Measurements from ENCODE around the gene XPNPEP1. TPM values are rescaled to one million over a fixed set of nuclear protein-coding genes. Genes with fewer than 3 reads are reported as not detected.
A peak's percentile ranks its signal among the peaks of the same experiment; 100 is the strongest.

The XPNPEP1 gene
- total RNA-seq, 1 experiment from 2014 or later: 65.4 TPM

DNA sequence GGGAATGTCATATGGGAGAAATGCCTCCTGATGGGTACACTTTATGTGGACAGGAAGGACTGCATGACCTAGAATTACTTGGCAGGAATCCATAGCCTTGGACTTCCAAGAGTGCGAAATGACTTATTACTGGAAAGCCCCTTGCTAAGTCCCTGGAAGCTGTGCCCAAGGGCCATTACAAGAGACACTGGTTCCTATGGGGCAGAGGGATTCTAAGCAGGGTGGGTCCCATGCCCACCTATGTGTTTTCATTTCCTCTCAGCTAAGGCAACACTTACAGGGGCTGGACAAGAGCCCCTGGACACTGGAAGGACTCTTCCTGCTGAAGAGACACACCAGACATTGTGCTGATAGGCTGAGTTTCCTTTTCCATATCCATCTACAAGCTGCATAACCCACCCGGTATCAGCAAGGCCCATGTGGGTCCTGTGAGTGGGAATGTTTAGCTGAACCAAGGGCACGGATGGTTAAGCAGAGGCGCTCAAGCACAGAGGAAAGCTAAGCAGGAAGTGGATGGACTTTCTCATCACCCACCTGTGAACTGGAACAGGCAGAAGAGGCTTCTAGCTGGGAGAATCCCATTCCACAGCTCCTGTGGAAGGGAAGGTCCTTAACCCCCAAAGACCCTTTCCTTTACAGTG lies 56.2 kb downstream of the XPNPEP1 start:
- DNase-seq (ENCODE audit: low spot score): no peak
- POLR2A ChIA-PET (ENCODE audit: low non-redundant PET): no interaction called here
- CTCF ChIA-PET: no interaction called here
- H3K36me3 ChIP-seq (ENCODE audit: insufficient read depth, low read length, poor library complexity, severe bottlenecking): peaks cover 29% of the 10 kb centered on the region
- TF ChIP-seq, protein P1, sequence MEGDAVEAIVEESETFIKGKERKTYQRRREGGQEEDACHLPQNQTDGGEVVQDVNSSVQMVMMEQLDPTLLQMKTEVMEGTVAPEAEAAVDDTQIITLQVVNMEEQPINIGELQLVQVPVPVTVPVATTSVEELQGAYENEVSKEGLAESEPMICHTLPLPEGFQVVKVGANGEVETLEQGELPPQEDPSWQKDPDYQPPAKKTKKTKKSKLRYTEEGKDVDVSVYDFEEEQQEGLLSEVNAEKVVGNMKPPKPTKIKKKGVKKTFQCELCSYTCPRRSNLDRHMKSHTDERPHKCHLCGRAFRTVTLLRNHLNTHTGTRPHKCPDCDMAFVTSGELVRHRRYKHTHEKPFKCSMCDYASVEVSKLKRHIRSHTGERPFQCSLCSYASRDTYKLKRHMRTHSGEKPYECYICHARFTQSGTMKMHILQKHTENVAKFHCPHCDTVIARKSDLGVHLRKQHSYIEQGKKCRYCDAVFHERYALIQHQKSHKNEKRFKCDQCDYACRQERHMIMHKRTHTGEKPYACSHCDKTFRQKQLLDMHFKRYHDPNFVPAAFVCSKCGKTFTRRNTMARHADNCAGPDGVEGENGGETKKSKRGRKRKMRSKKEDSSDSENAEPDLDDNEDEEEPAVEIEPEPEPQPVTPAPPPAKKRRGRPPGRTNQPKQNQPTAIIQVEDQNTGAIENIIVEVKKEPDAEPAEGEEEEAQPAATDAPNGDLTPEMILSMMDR (conservative IDR thresholded peaks at IDR 0.05; ENCODE audit: low read depth, low read length): no peak
- no peak for TF ChIP-seq EZH2 (IDR thresholded peaks at IDR 0.05; ENCODE audit: borderline replicate concordance, low read depth, low read length, poor library complexity, severe bottlenecking)
- H3K9me3 ChIP-seq (ENCODE audit: low read depth, low read length, poor library complexity, severe bottlenecking): no peaks in the 10 kb centered on the region
- intact Hi-C loops (cut with micrococcal nuclease; ENCODE audit: unreplicated experiment): no loop called here
- no peaks in the 10 kb centered on the region for H3K27me3 ChIP-seq (replicated peaks; ENCODE audit: insufficient read depth, low read depth, low read length, poor library complexity)
- H3K27ac ChIP-seq (ENCODE audit: low read depth, low read length, poor library complexity, severe bottlenecking): no peak overlapping the region
- BruUV-seq (replicated peaks): no TSS peak
- H3K4me3 ChIP-seq (ENCODE audit: low read depth, low read length, poor library complexity, severe bottlenecking): no peak overlapping the region
- no peaks in the 10 kb centered on the region for H3K4me1 ChIP-seq (ENCODE audit: insufficient read depth, low read length, poor library complexity, severe bottlenecking)

DNA sequence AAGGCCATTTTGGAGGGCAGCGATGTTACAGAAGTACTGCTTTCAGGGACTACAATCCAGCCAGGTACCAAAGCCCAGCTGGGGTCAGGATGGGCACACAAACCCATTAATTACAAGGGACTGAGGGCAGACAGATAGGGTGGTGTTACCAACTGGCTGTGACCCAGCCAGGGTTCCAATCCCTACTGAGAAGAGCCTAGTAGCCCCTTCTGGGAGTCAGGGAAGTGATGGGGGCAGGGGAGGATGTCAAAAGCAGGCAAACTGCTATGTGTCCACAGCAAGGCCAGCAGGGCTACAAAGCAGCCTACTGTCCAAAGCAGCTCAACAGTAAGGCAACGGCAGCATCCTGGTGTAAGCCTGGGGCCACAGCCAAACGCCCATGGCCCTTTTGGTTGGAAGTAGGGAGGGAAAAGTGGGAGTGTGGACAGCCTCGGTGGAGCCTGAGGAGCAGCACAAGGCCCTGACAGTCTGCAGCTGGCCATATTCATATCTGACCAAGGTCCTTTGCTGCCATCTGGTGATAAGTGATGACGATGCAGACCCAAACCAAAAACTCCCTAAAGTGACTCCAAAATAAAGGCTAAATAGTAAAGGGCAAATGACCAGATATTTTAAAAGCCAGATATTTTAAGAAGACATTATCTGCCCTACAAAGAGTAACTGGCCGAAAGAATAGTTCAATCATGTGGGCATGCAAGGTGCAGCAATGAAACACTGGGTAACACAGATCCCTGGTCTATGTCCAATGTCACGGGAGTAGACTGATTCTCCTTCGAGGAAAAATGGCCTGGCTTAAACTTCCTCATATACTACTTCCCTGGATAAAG lies 56.9 kb downstream of the XPNPEP1 start:
- DNase-seq (ENCODE audit: low spot score): peak; percentile 41
- intact Hi-C loops (cut with micrococcal nuclease; ENCODE audit: unreplicated experiment): no loop called here
- CTCF ChIA-PET: interaction anchor here (0.6 kb wide), 1 partner anchor 1986 kb away, joined by 3 read pairs; no protein-coding TSS in a partner anchor

DNA sequence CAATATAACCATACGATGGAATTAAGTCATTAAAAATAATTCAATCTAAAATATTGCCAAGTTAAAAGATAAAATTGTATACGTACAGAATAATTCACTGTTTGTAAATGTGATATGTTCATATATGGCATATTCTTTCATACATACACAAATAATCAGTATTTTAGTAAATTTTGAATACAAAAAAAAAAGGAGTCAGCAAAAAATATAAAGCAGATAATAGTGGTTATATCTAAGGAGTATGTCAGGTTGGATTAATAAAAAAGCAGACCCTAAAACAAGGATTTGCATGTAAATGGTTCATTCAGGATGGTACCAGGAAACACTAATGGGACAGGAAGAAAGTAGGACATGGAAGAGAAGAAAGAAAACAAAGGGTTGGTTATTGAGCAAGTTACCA lies 59.5 kb downstream of the XPNPEP1 start:
- H3K4me1 ChIP-seq (ENCODE audit: insufficient read depth, low read length, poor library complexity, severe bottlenecking): no peaks in the 10 kb centered on the region
- H3K9me3 ChIP-seq (ENCODE audit: low read depth, low read length, poor library complexity, severe bottlenecking): no peaks in the 10 kb centered on the region
- no TSS peak for BruUV-seq (replicated peaks)
- peaks cover 25% of the 10 kb centered on the region for H3K36me3 ChIP-seq (ENCODE audit: insufficient read depth, low read length, poor library complexity, severe bottlenecking)
- no peaks in the 10 kb centered on the region for H3K27me3 ChIP-seq (replicated peaks; ENCODE audit: insufficient read depth, low read depth, low read length, poor library complexity)
- H3K27ac ChIP-seq (ENCODE audit: low read depth, low read length, poor library complexity, severe bottlenecking): no peak overlapping the region
- TF ChIP-seq, protein P1 (conservative IDR thresholded peaks at IDR 0.05; ENCODE audit: low read depth, low read length): no peak
- TF ChIP-seq EZH2 (IDR thresholded peaks at IDR 0.05; ENCODE audit: borderline replicate concordance, low read depth, low read length, poor library complexity, severe bottlenecking): no peak
- no peak for DNase-seq (ENCODE audit: low spot score)
- POLR2A ChIA-PET (ENCODE audit: low non-redundant PET): no interaction called here
- intact Hi-C loops (cut with micrococcal nuclease; ENCODE audit: unreplicated experiment): no loop called here
- no peak overlapping the region for H3K4me3 ChIP-seq (ENCODE audit: low read depth, low read length, poor library complexity, severe bottlenecking)
- CTCF ChIA-PET: interaction anchor here (0.7 kb wide), 1 partner anchor 14 kb away, joined by 3 read pairs; no protein-coding TSS in a partner anchor

More for the DNA sequence above, 56.9 kb downstream of the XPNPEP1 start:
- peaks cover 25% of the 10 kb centered on the region for H3K36me3 ChIP-seq (ENCODE audit: insufficient read depth, low read length, poor library complexity, severe bottlenecking)
- POLR2A ChIA-PET (ENCODE audit: low non-redundant PET): no interaction called here
- H3K4me1 ChIP-seq (ENCODE audit: insufficient read depth, low read length, poor library complexity, severe bottlenecking): no peaks in the 10 kb centered on the region
- TF ChIP-seq EZH2 (IDR thresholded peaks at IDR 0.05; ENCODE audit: borderline replicate concordance, low read depth, low read length, poor library complexity, severe bottlenecking): no peak
- TF ChIP-seq, protein P1 (conservative IDR thresholded peaks at IDR 0.05; ENCODE audit: low read depth, low read length): peak; percentile 60
- no peak overlapping the region for H3K4me3 ChIP-seq (ENCODE audit: low read depth, low read length, poor library complexity, severe bottlenecking)
- H3K27me3 ChIP-seq (replicated peaks; ENCODE audit: insufficient read depth, low read depth, low read length, poor library complexity): no peaks in the 10 kb centered on the region
- BruUV-seq (replicated peaks): no TSS peak
- no peaks in the 10 kb centered on the region for H3K9me3 ChIP-seq (ENCODE audit: low read depth, low read length, poor library complexity, severe bottlenecking)
- H3K27ac ChIP-seq (ENCODE audit: low read depth, low read length, poor library complexity, severe bottlenecking): no peak overlapping the region
